Activated naive CD4-positive, alpha-beta T cell treated with anti-CD3 and anti-CD28 coated beads, Interleukin-2, amount 50 U/mL, for 24 hours (primary cell): ENCODE measurements around the gene ZBTB7B.

ENCODE experiments used
- H3K27ac Mint-ChIP-seq: one replicate; pipeline ENCODE4 v1.8.0; 2021; ENCODE audit warnings: mild to moderate bottlenecking, mixed read lengths
- H3K27me3 Mint-ChIP-seq: one replicate; pipeline ENCODE4 v1.8.0; 2021; ENCODE audit warnings: mixed read lengths
- H3K36me3 Mint-ChIP-seq: one replicate; pipeline ENCODE4 v1.8.0; 2021; ENCODE audit warnings: mixed read lengths
- H3K4me1 Mint-ChIP-seq: one replicate; pipeline ENCODE4 v1.8.0; 2021; ENCODE audit warnings: mixed read lengths
- H3K4me3 Mint-ChIP-seq: one replicate; pipeline ENCODE4 v1.8.0; 2021; ENCODE audit warnings: mild to moderate bottlenecking, mixed read lengths
- H3K9me3 Mint-ChIP-seq: one replicate; pipeline ENCODE4 v1.8.0; 2021; ENCODE audit warnings: mixed read lengths

Gene ZBTB7B

DNA sequence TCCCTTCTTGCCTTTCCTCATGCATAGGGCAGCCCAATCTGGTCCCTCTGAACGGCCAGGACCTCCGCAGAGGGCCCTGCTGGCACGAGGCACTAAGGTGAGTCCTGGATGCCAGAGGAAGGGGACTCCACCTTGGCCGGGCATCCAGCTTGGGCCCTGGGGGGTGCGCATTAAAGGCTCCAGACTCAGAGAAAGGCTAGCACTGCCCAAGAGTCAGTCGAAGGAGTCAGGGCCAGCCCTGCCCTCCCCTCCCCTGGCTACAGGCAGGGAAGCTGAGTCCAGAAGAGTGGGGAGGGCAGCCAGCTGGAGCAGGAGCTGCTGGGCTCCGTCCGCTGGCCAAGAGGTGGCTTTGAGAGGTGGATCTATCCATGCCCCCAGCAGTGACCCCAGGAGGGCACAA is 58.1 kb downstream of the ZBTB7B start:
- peaks cover 33% of the 10 kb centered on the region for H3K4me1 Mint-ChIP-seq
- no peaks in the 10 kb centered on the region for H3K27me3 Mint-ChIP-seq
- H3K27ac Mint-ChIP-seq, result no peak overlapping the region
- H3K36me3 Mint-ChIP-seq, result peaks cover 1% of the 10 kb centered on the region
- H3K4me3 Mint-ChIP-seq, result no peak overlapping the region
- no peaks in the 10 kb centered on the region for H3K9me3 Mint-ChIP-seq

GRCh38 chr1:155061381-155062150 is 59.0 kb downstream of the ZBTB7B start:
- Mint-ChIP-seq H3K4me1 (peaks cover 35% of the 10 kb centered on the region), H3K27ac (peak overlapping the region; percentile 65), H3K9me3 (no peaks in the 10 kb centered on the region), H3K4me3 (peak overlapping the region; percentile 34), H3K36me3 (peaks cover 1% of the 10 kb centered on the region), H3K27me3 (no peaks in the 10 kb centered on the region)

- H3K4me3 Mint-ChIP-seq, result peak overlapping the region; percentile 30
- no peak overlapping the region for H3K27ac Mint-ChIP-seq
- H3K9me3 Mint-ChIP-seq, result no peaks in the 10 kb centered on the region
- H3K27me3 Mint-ChIP-seq, result no peaks in the 10 kb centered on the region
- peaks cover 35% of the 10 kb centered on the region for H3K4me1 Mint-ChIP-seq
- peaks cover 1% of the 10 kb centered on the region for H3K36me3 Mint-ChIP-seq
These were observed 59.6 kb downstream of the ZBTB7B start for GRCh38 chr1:155062151-155062686.

DNA sequence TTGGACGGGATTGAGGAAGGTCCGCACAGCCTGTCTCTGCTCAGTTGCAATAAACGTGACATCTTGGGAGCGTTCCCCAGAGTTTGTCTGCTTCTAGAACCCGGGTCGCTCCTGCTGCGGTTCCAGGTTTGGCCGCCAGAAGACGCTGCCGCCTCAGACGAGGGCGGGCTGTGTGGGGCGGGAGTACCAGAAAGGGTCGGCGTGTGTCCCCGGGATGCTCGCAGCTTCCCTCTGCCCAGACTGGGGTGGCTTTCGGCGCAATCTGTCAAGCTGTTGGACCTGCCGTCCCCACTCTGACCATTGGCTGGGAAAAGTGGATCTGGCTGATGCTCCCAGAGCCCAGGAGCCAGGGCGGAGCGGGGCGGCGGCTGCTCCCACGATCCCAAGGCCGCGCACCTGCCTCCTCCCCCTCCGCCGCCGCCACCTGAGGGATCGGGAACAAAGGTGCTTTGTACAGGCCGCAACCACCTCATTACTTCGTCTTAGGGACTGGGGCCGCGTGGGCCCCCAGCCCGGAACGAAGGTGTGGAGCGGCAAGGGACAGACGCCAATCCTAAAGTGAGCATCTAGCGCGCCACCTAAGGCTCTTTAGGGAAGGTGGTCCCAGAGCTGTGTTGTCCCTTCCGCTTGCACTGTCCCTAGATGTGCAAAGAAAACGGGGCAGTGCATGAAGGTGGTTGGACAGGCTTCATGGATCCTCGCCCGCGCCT is 60.3 kb downstream of the ZBTB7B start:
- no peak overlapping the region for H3K27ac Mint-ChIP-seq
- no peaks in the 10 kb centered on the region for H3K27me3 Mint-ChIP-seq
- no peaks in the 10 kb centered on the region for H3K36me3 Mint-ChIP-seq
- peak overlapping the region; percentile 90 for H3K4me3 Mint-ChIP-seq
- no peaks in the 10 kb centered on the region for H3K9me3 Mint-ChIP-seq
- peaks cover 35% of the 10 kb centered on the region for H3K4me1 Mint-ChIP-seq

GRCh38 chr1:155063550-155064110 is 61.0 kb downstream of the ZBTB7B start, which contains the start of gene EFNA4:
Gene EFNA4, plus strand, starts transcription at chr1:155063740. Its CDS starts 84 bp downstream, at chr1:155063824.
- H3K9me3 Mint-ChIP-seq, result no peaks in the 10 kb centered on the region
- H3K27ac Mint-ChIP-seq, result peak within 1 kb of the TSS; percentile 25
- H3K27me3 Mint-ChIP-seq, result no peaks in the 10 kb centered on the region
- H3K4me3 Mint-ChIP-seq, result peak within 1 kb of the TSS; percentile 93
- peaks cover 2% of the 10 kb centered on the region for H3K36me3 Mint-ChIP-seq
- peaks cover 35% of the 10 kb centered on the region for H3K4me1 Mint-ChIP-seq

- Mint-ChIP-seq H3K36me3 (peaks cover 2% of the 10 kb centered on the region), H3K4me3 (peak overlapping the region; percentile 93), H3K27ac (peak overlapping the region; percentile 25), H3K27me3 (no peaks in the 10 kb centered on the region), H3K9me3 (no peaks in the 10 kb centered on the region), H3K4me1 (peaks cover 35% of the 10 kb centered on the region)
These were observed 61.7 kb downstream of the ZBTB7B start for GRCh38 chr1:155064111-155064831.

DNA sequence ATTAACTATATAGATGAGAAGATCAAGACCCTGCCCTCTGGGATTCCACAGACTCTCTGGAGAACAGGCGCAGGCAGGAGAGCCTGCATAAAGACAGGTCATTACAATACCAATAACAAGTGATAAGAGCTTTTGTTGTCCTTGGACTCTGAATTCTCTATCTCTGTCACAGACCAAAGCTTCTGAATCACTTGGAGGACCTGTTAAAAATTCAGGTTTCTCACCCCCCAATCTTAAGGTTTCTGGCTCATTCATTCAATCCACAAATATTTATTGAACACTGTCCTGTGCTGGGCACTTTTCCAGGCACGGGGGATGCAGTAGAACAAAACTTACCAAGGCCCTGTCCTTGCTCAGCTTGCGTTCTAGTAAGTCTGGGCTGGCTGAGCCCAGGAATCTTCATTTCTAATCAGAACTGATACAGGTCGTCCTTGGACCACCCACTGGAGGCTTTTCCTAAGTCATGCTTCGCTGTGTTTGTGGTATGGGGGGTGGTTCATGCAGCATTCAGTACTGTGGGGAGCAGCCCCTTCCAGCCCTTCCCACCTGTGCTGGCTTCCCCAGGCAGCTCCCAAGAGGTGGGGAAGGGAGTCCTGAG is 62.3 kb downstream of the ZBTB7B start:
- Mint-ChIP-seq H3K9me3 (no peaks in the 10 kb centered on the region), H3K36me3 (peaks cover 2% of the 10 kb centered on the region), H3K4me3 (peak overlapping the region; percentile 93), H3K27me3 (no peaks in the 10 kb centered on the region), H3K27ac (no peak overlapping the region), H3K4me1 (peaks cover 35% of the 10 kb centered on the region)

DNA sequence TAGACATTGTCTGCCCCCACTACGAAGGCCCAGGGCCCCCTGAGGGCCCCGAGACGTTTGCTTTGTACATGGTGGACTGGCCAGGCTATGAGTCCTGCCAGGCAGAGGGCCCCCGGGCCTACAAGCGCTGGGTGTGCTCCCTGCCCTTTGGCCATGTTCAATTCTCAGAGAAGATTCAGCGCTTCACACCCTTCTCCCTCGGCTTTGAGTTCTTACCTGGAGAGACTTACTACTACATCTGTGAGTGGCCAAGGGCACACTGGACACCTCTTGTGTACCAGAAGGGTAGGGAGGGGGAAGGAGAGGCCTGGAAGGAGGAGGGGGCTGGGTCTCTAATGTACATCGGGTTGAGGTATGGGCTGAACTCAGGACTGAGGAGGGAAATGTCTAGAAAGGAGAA is 64.2 kb downstream of the ZBTB7B start:
- H3K27ac Mint-ChIP-seq, result peak overlapping the region; percentile 15
- H3K9me3 Mint-ChIP-seq, result no peaks in the 10 kb centered on the region
- H3K27me3 Mint-ChIP-seq, result no peaks in the 10 kb centered on the region
- H3K4me3 Mint-ChIP-seq, result no peak overlapping the region
- peaks cover 40% of the 10 kb centered on the region for H3K4me1 Mint-ChIP-seq
- peaks cover 2% of the 10 kb centered on the region for H3K36me3 Mint-ChIP-seq
